H1 (cell line): ENCODE data around the gene CMTR1. TPM values are rescaled to one million over a fixed set of nuclear protein-coding genes. Genes with fewer than 3 reads are reported as not detected.

Source experiments
- CTBP2 ChIP-seq: IDR thresholded peaks from 2 replicates; pipeline ENCODE4 v1.7.0; 2011; ENCODE audit warnings: borderline replicate concordance, mild to moderate bottlenecking, moderate library complexity, mixed read lengths, low read length; ENCODE audit not compliant: insufficient read depth, insufficient read length
- RFX5 ChIP-seq: IDR thresholded peaks from 2 replicates; pipeline ENCODE4 v1.6.1; 2011; ENCODE audit warnings: low read depth, low read length, improper control_type of control experiment, borderline replicate concordance
- SP1 ChIP-seq: IDR thresholded peaks from 2 replicates; pipeline ENCODE4 v1.6.1; 2011; ENCODE audit warnings: low read depth, low read length
- SP4 ChIP-seq: IDR thresholded peaks from 2 replicates; pipeline ENCODE4 v1.6.1; 2012; ENCODE audit warnings: low read length, inconsistent platforms
- polyA plus RNA-seq, 7 experiments: library from polyadenylated mRNA; depleted of rRNA in 3 of 7; stranded (reverse) in 5 of 7; unstranded in 2 of 7; fragments of >200 nt in 5 of 7; fragments of 200-250 nt in 2 of 7; gene quantifications; 1 replicate in 5 of 7; 2 replicates in 1 of 7; 4 replicates in 1 of 7; pipeline versions ENCODE4 v1.2.1 to v1.2.3, GENCODE V29; 2011 to 2013; ENCODE audit warnings: missing spikeins in 2 of 7, mixed read lengths in 2 of 7
- total RNA-seq: library from RNA; stranded (reverse); fragmentation: NEBNext Ultra II Directional; extraction: Animal tissue kit (Norgen Biotek cat#: 25700); gene quantifications from 2 replicates; pipeline ENCODE4 v1.2.1, GENCODE V29; 2021

The CMTR1 gene
- total and polyA plus RNA-seq, 2 of the 8 experiments (the other 6 are each of a cell fraction or from before 2014, with no cell fraction given): 15.2 to 33.1 TPM

DNA sequence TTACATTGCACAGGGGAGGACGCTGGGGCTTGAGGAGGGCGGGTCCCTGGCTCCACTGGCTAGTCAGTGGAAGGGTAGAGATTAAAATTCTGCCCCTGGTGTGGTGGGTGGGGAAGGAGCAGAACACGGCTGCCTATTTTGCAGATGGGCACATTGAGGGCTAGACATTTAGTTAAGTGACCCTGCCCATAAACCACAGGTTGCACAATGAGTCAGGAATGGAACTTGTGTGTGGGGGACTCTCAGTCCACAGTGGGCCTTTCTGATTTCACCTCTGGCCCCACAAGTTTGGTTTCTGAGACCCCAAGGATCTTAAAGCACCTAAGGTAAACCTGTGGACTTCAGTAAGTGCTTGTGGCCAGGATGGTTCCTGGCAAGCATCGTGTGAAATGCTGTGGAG lies 88.7 kb downstream of the CMTR1 start (continued):
- TF ChIP-seq SP4 (no peak), RFX5 (no peak), CTBP2 (no peak), SP1 (no peak)
